K562 (cell line): ENCODE measurements around the gene CASKIN1. TPM values are rescaled to one million over a fixed set of nuclear protein-coding genes. Genes with fewer than 3 reads are reported as not detected.

Experiments used
- CREB5 ChIP-seq: fragments of 250-450 bp; sonication (Bioruptor Pico); IDR thresholded peaks from 2 replicates; pipeline ENCODE4 v1.5.0; 2020; ENCODE audit warnings: mild to moderate bottlenecking
- FOXK1 ChIP-seq: sonication (generic); formaldehyde crosslinking; IDR thresholded peaks from 2 replicates; pipeline ENCODE4 v1.8.0; 2022; ENCODE audit warnings: missing genetic modification reagents, mild to moderate bottlenecking, borderline replicate concordance
- FOXP1 ChIP-seq: sonication (generic); formaldehyde crosslinking; IDR thresholded peaks from 2 replicates; pipeline ENCODE4 v1.8.0; 2022; ENCODE audit warnings: mild to moderate bottlenecking, missing genetic modification reagents
- GABPB2 ChIP-seq: fragments of 250-450 bp; sonication (Bioruptor Pico); conservative IDR thresholded peaks from 2 replicates; pipeline ENCODE4 v1.5.1; 2021; ENCODE audit warnings: mild to moderate bottlenecking
- HCFC1 ChIP-seq: IDR thresholded peaks from 2 replicates; pipeline ENCODE4 v1.6.1; 2012; ENCODE audit warnings: low read depth, low read length, improper control_type of control experiment
- KAT7 ChIP-seq: sonication (generic); formaldehyde crosslinking; IDR thresholded peaks from 2 replicates; pipeline ENCODE4 v1.8.0; 2022; ENCODE audit warnings: missing genetic modification reagents, mild to moderate bottlenecking, borderline replicate concordance
- KDM1A ChIP-seq, 2 experiments: fragments of 450-650 bp; IDR thresholded peaks; 2 replicates each; pipeline ENCODE4 v1.6.1; 2016; ENCODE audit warnings: mild to moderate bottlenecking in 2 of 2
- KLF1 ChIP-seq: fragments of 450-650 bp; IDR thresholded peaks from 2 replicates; pipeline ENCODE4 v1.6.1; 2016; ENCODE audit warnings: missing genetic modification characterization, missing compliant biosample characterization
- MCM5 ChIP-seq: fragments of 450-650 bp; IDR thresholded peaks from 2 replicates; pipeline ENCODE4 v1.6.1; 2016; ENCODE audit warnings: low read depth
- MITF ChIP-seq: IDR thresholded peaks from 2 replicates; pipeline ENCODE4 v1.6.1; 2014; ENCODE audit warnings: antibody characterized with exemption
- MTF1 ChIP-seq: fragments of 250-450 bp; sonication (Bioruptor Pico); IDR thresholded peaks from 2 replicates; pipeline ENCODE4 v1.9.0; 2021; ENCODE audit warnings: moderate library complexity, mild to moderate bottlenecking, inconsistent platforms, borderline replicate concordance
- NFIX ChIP-seq: fragments of 250-450 bp; sonication (Bioruptor Pico); IDR thresholded peaks from 2 replicates; pipeline ENCODE4 v1.4.0; 2020; ENCODE audit warnings: low read depth, mild to moderate bottlenecking, moderate library complexity
- POLR2H ChIP-seq: IDR thresholded peaks from 2 replicates; pipeline ENCODE4 v1.6.1; 2016; ENCODE audit warnings: missing genetic modification characterization, low read depth, mild to moderate bottlenecking, control low read depth, missing compliant biosample characterization, moderate library complexity
- PYGO2 ChIP-seq: fragments of 450-650 bp; IDR thresholded peaks from 2 replicates; pipeline ENCODE4 v1.6.1; 2016; ENCODE audit warnings: mild to moderate bottlenecking, missing genetic modification characterization, moderate library complexity, missing compliant biosample characterization
- RBFOX2 ChIP-seq: fragments of 200-400 bp; formaldehyde crosslinking; IDR thresholded peaks from 2 replicates; pipeline ENCODE4 v1.6.1; 2017; ENCODE audit warnings: low read depth, mild to moderate bottlenecking, low read length, moderate library complexity
- RBM14 ChIP-seq: fragments of 200-400 bp; formaldehyde crosslinking; IDR thresholded peaks from 2 replicates; pipeline ENCODE4 v1.6.1; 2018; ENCODE audit warnings: low read depth, mild to moderate bottlenecking, low read length, moderate library complexity, borderline replicate concordance; ENCODE audit not compliant: insufficient read depth
- RBM15 ChIP-seq: fragments of 200-400 bp; formaldehyde crosslinking; IDR thresholded peaks from 2 replicates; pipeline ENCODE4 v1.6.1; 2018; ENCODE audit warnings: mild to moderate bottlenecking, low read length, moderate library complexity; ENCODE audit not compliant: insufficient read depth
- SIN3B ChIP-seq: fragments of 450-650 bp; IDR thresholded peaks from 2 replicates; pipeline ENCODE4 v1.6.1; 2017; ENCODE audit warnings: low read depth, mild to moderate bottlenecking, moderate library complexity
- SLC30A9 ChIP-seq: fragments of 250-450 bp; sonication (Bioruptor Pico); IDR thresholded peaks from 2 replicates; pipeline ENCODE4 v1.8.0; 2022; ENCODE audit warnings: mild to moderate bottlenecking, moderate library complexity
- TAF9B ChIP-seq: fragments of 450-650 bp; IDR thresholded peaks from 2 replicates; pipeline ENCODE4 v1.6.1; 2018; ENCODE audit warnings: mild to moderate bottlenecking; ENCODE audit not compliant: partially characterized antibody
- TCF7 ChIP-seq: sonication (generic); IDR thresholded peaks from 2 replicates; pipeline ENCODE4 v1.6.1; 2016; ENCODE audit warnings: antibody characterized with exemption, borderline replicate concordance
- ZKSCAN1 ChIP-seq: fragments of 150-350 bp; IDR thresholded peaks from 2 replicates; pipeline ENCODE4 v1.6.1; 2016; ENCODE audit warnings: low read depth, low read length
- ZNF121 ChIP-seq: sonication (generic); formaldehyde crosslinking; conservative IDR thresholded peaks from 2 replicates; pipeline ENCODE4 v1.8.0; 2022; ENCODE audit warnings: missing genetic modification reagents
- ZNF347 ChIP-seq: fragments of 450-650 bp; formaldehyde crosslinking; IDR thresholded peaks from 2 replicates; pipeline ENCODE4 v1.4.0; 2020; ENCODE audit warnings: low read depth, mild to moderate bottlenecking, moderate library complexity
- ZNF655 ChIP-seq: fragments of 250-450 bp; sonication (Bioruptor Pico); IDR thresholded peaks from 2 replicates; pipeline ENCODE4 v1.5.0; 2021
- polyA plus RNA-seq, 8 experiments: library from polyadenylated mRNA; depleted of rRNA in 4 of 8; stranded (reverse) in 5 of 8; unstranded in 3 of 8; fragments of >200 nt; fragmentation: Nextera tagmentation in 2 of 8; fragmentation: Illumina TruSeq in 1 of 8; extraction: Ambion mirVana in 2 of 8; extraction: Trizol in 1 of 8; gene quantifications; 2 replicates each; pipeline versions ENCODE4 v1.2.1 to v1.2.3, GENCODE V29; 2011 to 2014; ENCODE audit warnings: inconsistent platforms in 1 of 8, missing spikeins in 1 of 8
- total RNA-seq, 7 experiments: library from RNA; depleted of rRNA in 6 of 7; stranded (reverse); fragments of >200 nt in 6 of 7; fragmentation: Illumina TruSeq in 2 of 7; extraction: Trizol in 2 of 7; gene quantifications; 2 replicates each; pipeline versions ENCODE4 v1.2.1 to v1.2.3, GENCODE V29; 2011 to 2021; ENCODE audit warnings: low replicate concordance in 1 of 7

Gene CASKIN1
- total and polyA plus RNA-seq, 9 of the 15 experiments (the other 6 are each of a cell fraction or from before 2014, with no cell fraction given): 0.15 to 4.5 (median 1.5) TPM; not detected in 2

- no peak for TF ChIP-seq ZNF655 (CRISPR knock-in tag)
- no peak for TF ChIP-seq PYGO2 (tag)
- TF ChIP-seq TCF7: no peak
- TF ChIP-seq HCFC1: peak; percentile 74
- TF ChIP-seq SIN3B: peak; percentile 68; the same call in 1 of the 2 replicates
- no peak for TF ChIP-seq GABPB2 (CRISPR knock-in tag)
- no peak for TF ChIP-seq KDM1A (IDR thresholded peaks at IDR 0.05)
- no peak for TF ChIP-seq ZNF121 (CRISPR knock-in tag)
- TF ChIP-seq MITF: no peak
- TF ChIP-seq ZKSCAN1: no peak
- TF ChIP-seq KAT7 (CRISPR knock-in tag): no peak
- TF ChIP-seq KLF1 (tag): no peak
- TF ChIP-seq TAF9B: no peak
- no peak for TF ChIP-seq MTF1 (CRISPR knock-in tag)
- TF ChIP-seq NFIX (CRISPR knock-in tag): no peak
- TF ChIP-seq RBFOX2: peak; percentile 95
- TF ChIP-seq POLR2H (tag): peak; percentile 84
- no peak for TF ChIP-seq SLC30A9 (CRISPR knock-in tag)
- no peak for TF ChIP-seq RBM15
- TF ChIP-seq FOXK1 (CRISPR knock-in tag): no peak
- TF ChIP-seq FOXP1 (CRISPR knock-in tag): 0 out of 2 replicates have a peak, but pooled peaks have one; percentile 46
- TF ChIP-seq CREB5 (CRISPR knock-in tag): no peak
- no peak for TF ChIP-seq MCM5
- no peak for TF ChIP-seq ZNF347 (CRISPR knock-in tag)
- TF ChIP-seq RBM14: no peak
Observed at GRCh38 chr16:2223221-2223941, 27.0 kb upstream of the CASKIN1 start, which contains the start of gene E4F1 (continued).
